H1 (cell line): ENCODE results near the gene MAPT. TPM values are rescaled to one million over a fixed set of nuclear protein-coding genes. Genes with fewer than 3 reads are reported as not detected.

ENCODE experiments used
- CTCF ChIA-PET: fragments of 300-600 bp; sonication (Branson Sonifier 250); formaldehyde crosslinking; loops from one replicate; lab custom pipeline; 2021; ENCODE audit not compliant: partially characterized antibody; lab: Charles Lee
- POLR2A ChIA-PET: fragments of 300-600 bp; sonication (Branson Sonifier 250); formaldehyde crosslinking; loops from one replicate; lab custom pipeline; 2021; ENCODE audit warnings: inconsistent platforms; ENCODE audit not compliant: partially characterized antibody; lab: Charles Lee
- DNase-seq, 2 experiments: peaks; one replicate each; pipeline versions ENCODE4 v3.0.0 to v3.0.0-alpha.2; 2010 to 2022; ENCODE audit warnings: low spot score in 2 of 2, low read depth in 1 of 2, mixed read lengths in 1 of 2
- FAIRE-seq: peaks from 2 replicates; lab custom pipeline; 2011; peaks lifted over from hg19 to GRCh38; lab: Jason Lieb, UNC
- H2AFZ ChIP-seq: 2 replicates; pipeline ENCODE4 v1.8.1; 2012; ENCODE audit warnings: low read length, inconsistent platforms
- H2AK5ac ChIP-seq: 2 replicates; pipeline ENCODE4 v1.6.1; 2013; ENCODE audit warnings: low read depth, low read length
- H2BK120ac ChIP-seq: replicated peaks from 2 replicates; pipeline ENCODE3; 2013; ENCODE audit warnings: low read depth, low read length, inconsistent platforms
- H2BK12ac ChIP-seq: 2 replicates; pipeline ENCODE4 v1.6.1; 2013; ENCODE audit warnings: low read depth, low read length
- H2BK15ac ChIP-seq: 2 replicates; pipeline ENCODE4 v1.6.1; 2013; ENCODE audit warnings: low read length
- H2BK20ac ChIP-seq: 2 replicates; pipeline ENCODE4 v1.6.1; 2013; ENCODE audit warnings: low read length
- H2BK5ac ChIP-seq: 2 replicates; pipeline ENCODE4 v1.6.1; 2013; ENCODE audit warnings: low read depth, low read length
- H3K14ac ChIP-seq: 2 replicates; pipeline ENCODE4 v1.6.1; 2013; ENCODE audit warnings: inconsistent platforms; ENCODE audit not compliant: insufficient read length
- H3K18ac ChIP-seq: 2 replicates; pipeline ENCODE4 v1.6.1; 2013; ENCODE audit warnings: low read length; ENCODE audit errors: extremely low read depth
- H3K23ac ChIP-seq: 2 replicates; pipeline ENCODE4 v1.6.1; 2013; ENCODE audit warnings: inconsistent platforms; ENCODE audit not compliant: insufficient read length
- H3K23me2 ChIP-seq: 2 replicates; pipeline ENCODE4 v1.6.1; 2013; ENCODE audit warnings: low read depth, low read length
- H3K27ac ChIP-seq: 2 replicates; pipeline ENCODE4 v1.6.1; 2011; ENCODE audit warnings: low read depth, low read length, inconsistent platforms
- H3K27me3 ChIP-seq, 4 experiments: replicated peaks in 1 of 4; 1 replicate in 1 of 4; 2 replicates in 3 of 4; pipeline versions ENCODE4 v1.6.1 to v1.8.1; 2011 to 2013; ENCODE audit warnings: low read length in 3 of 4, mild to moderate bottlenecking in 3 of 4, inconsistent platforms in 2 of 4, mixed read lengths in 2 of 4, moderate library complexity in 1 of 4; ENCODE audit not compliant: control insufficient read depth in 3 of 4, insufficient read depth in 3 of 4; ENCODE audit errors: extremely low read depth in 1 of 4
- H3K36me3 ChIP-seq, 4 experiments: 2 replicates each; pipeline versions ENCODE4 v1.6.1 to v1.8.1; 2011 to 2013; ENCODE audit warnings: mild to moderate bottlenecking in 4 of 4, low read length in 3 of 4, moderate library complexity in 2 of 4, control low read depth in 1 of 4, inconsistent platforms in 1 of 4; ENCODE audit not compliant: insufficient read depth in 4 of 4, control insufficient read depth in 2 of 4
- H3K4ac ChIP-seq: replicated peaks from 2 replicates; pipeline ENCODE3; 2013; ENCODE audit warnings: low read length, low read depth, mixed read lengths, inconsistent platforms; ENCODE audit not compliant: insufficient read length
- H3K4me1 ChIP-seq, 4 experiments: replicated peaks in 1 of 4; 1 replicate in 1 of 4; 2 replicates in 3 of 4; pipeline versions ENCODE4 v1.6.1 to v1.8.1; 2011 to 2013; ENCODE audit warnings: low read length in 3 of 4, inconsistent platforms in 2 of 4, mixed read lengths in 1 of 4; ENCODE audit not compliant: insufficient read depth in 4 of 4, control insufficient read depth in 3 of 4
- H3K4me2 ChIP-seq, 2 experiments: 2 replicates each; pipeline versions ENCODE4 v1.6.1 to v1.8.1; 2011 to 2013; ENCODE audit warnings: low read depth in 2 of 2, low read length in 2 of 2, control low read depth in 1 of 2, inconsistent platforms in 1 of 2, mild to moderate bottlenecking in 1 of 2; ENCODE audit not compliant: insufficient read depth in 1 of 2
- H3K4me3 ChIP-seq, 4 experiments: fragments of 200-600, 300-600 bp in 1 of 4; sonication (generic), shearing (Covaris generic), sonication (Bioruptor Twin) in 1 of 4; 2 replicates each; pipeline versions ENCODE4 v1.5.1 to v1.8.1; 2011 to 2016; ENCODE audit warnings: low read length in 4 of 4, low read depth in 3 of 4, control low read depth in 2 of 4, inconsistent platforms in 2 of 4, mild to moderate bottlenecking in 2 of 4, mixed read lengths in 1 of 4, moderate library complexity in 1 of 4; ENCODE audit not compliant: insufficient read depth in 2 of 4; ENCODE audit errors: extremely low read depth in 1 of 4
- H3K56ac ChIP-seq: replicated peaks from 2 replicates; pipeline ENCODE3; 2013; ENCODE audit warnings: low read depth, mild to moderate bottlenecking, mixed read lengths, low read length, inconsistent platforms; ENCODE audit not compliant: insufficient read length
- H3K79me1 ChIP-seq: 2 replicates; pipeline ENCODE4 v1.6.1; 2013; ENCODE audit warnings: low read depth, low read length, control low read depth
- H3K79me2 ChIP-seq, 2 experiments: 2 replicates each; pipeline versions ENCODE4 v1.6.1 to v1.8.1; 2012 to 2013; ENCODE audit warnings: low read length in 2 of 2, mild to moderate bottlenecking in 2 of 2, inconsistent platforms in 1 of 2; ENCODE audit not compliant: insufficient read depth in 2 of 2, control insufficient read depth in 1 of 2
- H3K9ac ChIP-seq, 4 experiments: replicated peaks in 1 of 4; 1 replicate in 1 of 4; 2 replicates in 3 of 4; pipeline versions ENCODE4 v1.6.1 to v1.8.1; 2011 to 2013; ENCODE audit warnings: low read depth in 3 of 4, low read length in 3 of 4, control low read depth in 2 of 4, mild to moderate bottlenecking in 2 of 4, moderate library complexity in 2 of 4, inconsistent platforms in 1 of 4; ENCODE audit errors: extremely low read depth in 1 of 4
- H3K9me3 ChIP-seq, 2 experiments: 2 replicates each; pipeline versions ENCODE4 v1.6.1 to v1.8.1; 2012 to 2013; ENCODE audit warnings: mild to moderate bottlenecking in 2 of 2, moderate library complexity in 2 of 2, control low read depth in 1 of 2, inconsistent platforms in 1 of 2, low read depth in 1 of 2, low read length in 1 of 2, mixed read lengths in 1 of 2; ENCODE audit not compliant: insufficient read depth in 2 of 2
- H4K20me1 ChIP-seq, 2 experiments: replicated peaks in 1 of 2; 2 replicates each; pipeline versions ENCODE3 to v1.8.1; 2011 to 2013; ENCODE audit warnings: inconsistent platforms in 2 of 2, low read length in 2 of 2, mild to moderate bottlenecking in 1 of 2; ENCODE audit not compliant: insufficient read depth in 2 of 2, control insufficient read depth in 1 of 2
- H4K5ac ChIP-seq: 2 replicates; pipeline ENCODE4 v1.6.1; 2013; ENCODE audit warnings: low read length, low read depth, mixed read lengths, inconsistent platforms; ENCODE audit not compliant: insufficient read length
- H4K8ac ChIP-seq: 2 replicates; pipeline ENCODE4 v1.8.0; 2013; ENCODE audit warnings: mild to moderate bottlenecking, moderate library complexity, low read length, inconsistent platforms; ENCODE audit not compliant: insufficient read depth; ENCODE audit errors: extremely low read depth
- H4K91ac ChIP-seq: replicated peaks from 2 replicates; pipeline ENCODE3; 2013; ENCODE audit warnings: low read length, mixed read lengths, inconsistent platforms; ENCODE audit not compliant: insufficient read length
- ASH2L ChIP-seq: fragments of 200-600, 300-600 bp; sonication (generic); IDR thresholded peaks from one replicate; pipeline ENCODE4 v1.7.1; 2017; ENCODE audit warnings: low read length
- BRCA1 ChIP-seq: IDR thresholded peaks from 2 replicates; pipeline ENCODE4 v1.6.1; 2012; ENCODE audit warnings: low read depth, low read length, improper control_type of control experiment
- E2F6 ChIP-seq: IDR thresholded peaks from 2 replicates; pipeline ENCODE4 v1.6.1; 2012; ENCODE audit warnings: inconsistent platforms
- GABPA ChIP-seq: IDR thresholded peaks from 2 replicates; pipeline ENCODE4 v1.6.1; 2011; ENCODE audit warnings: mild to moderate bottlenecking, low read length, moderate library complexity, borderline replicate concordance; ENCODE audit not compliant: insufficient read depth
- KDM5A ChIP-seq: fragments of 200-600 bp; IDR thresholded peaks from 2 replicates; pipeline ENCODE4 v1.7.1; 2012; ENCODE audit warnings: mild to moderate bottlenecking, low read length, inconsistent platforms, mixed read lengths
- POLR2AphosphoS5 ChIP-seq: IDR thresholded peaks from 2 replicates; pipeline ENCODE4 v1.6.1; 2011; ENCODE audit warnings: low read depth, low read length
- SAP30 ChIP-seq: fragments of 300-600 bp; sonication (generic); IDR thresholded peaks from 2 replicates; pipeline ENCODE4 v1.7.1; 2012; ENCODE audit warnings: low read length, moderate library complexity, mild to moderate bottlenecking, inconsistent platforms; ENCODE audit not compliant: insufficient read depth, insufficient replicate concordance
- SIRT6 ChIP-seq: IDR thresholded peaks from one replicate; pipeline ENCODE4 v1.7.1; 2012; ENCODE audit warnings: low read length, inconsistent platforms
- USF2 ChIP-seq: IDR thresholded peaks from 2 replicates; pipeline ENCODE4 v1.6.1; 2011; ENCODE audit warnings: low read length, improper control_type of control experiment
- WGBS, 2 experiments: shearing (Covaris generic) in 1 of 2; methylation state at CpG; one replicate each; pipeline versions ENCODE4 v1.1.6 to v1.1.7; 2013 to 2015; ENCODE audit warnings: low lambda C conversion rate in 2 of 2, mixed read lengths in 2 of 2, inconsistent platforms in 1 of 2, low coverage in 1 of 2, missing lambda C conversion rate in 1 of 2; ENCODE audit not compliant: insufficient replicate concordance in 2 of 2, insufficient coverage in 1 of 2, insufficient read length in 1 of 2; ENCODE audit errors: extremely low coverage in 1 of 2, missing lambda C conversion rate in 1 of 2; 5-methylcytosine and 5-hydroxymethylcytosine counted together
- polyA plus RNA-seq, 7 experiments: library from polyadenylated mRNA; depleted of rRNA in 3 of 7; stranded (reverse) in 5 of 7; unstranded in 2 of 7; fragments of >200 nt in 5 of 7; fragments of 200-250 nt in 2 of 7; gene quantifications; 1 replicate in 5 of 7; 2 replicates in 1 of 7; 4 replicates in 1 of 7; pipeline versions ENCODE4 v1.2.1 to v1.2.3, GENCODE V29; 2011 to 2013; ENCODE audit warnings: missing spikeins in 2 of 7, mixed read lengths in 2 of 7
- total RNA-seq: library from RNA; stranded (reverse); fragmentation: NEBNext Ultra II Directional; extraction: Animal tissue kit (Norgen Biotek cat#: 25700); gene quantifications from 2 replicates; pipeline ENCODE4 v1.2.1, GENCODE V29; 2021

The MAPT gene
- total and polyA plus RNA-seq, 2 of the 8 experiments (the other 6 are each of a cell fraction or from before 2014, with no cell fraction given): 0.54 to 1.7 TPM

GRCh38 chr17:45981306-45981705 is 87.0 kb downstream of the MAPT start:
- FAIRE-seq: no peak

More at GRCh38 chr17:45981306-45981705, 87.0 kb downstream of the MAPT start:
- no peak overlapping the region for H3K4me3 ChIP-seq
- H3K27ac ChIP-seq: no peak overlapping the region
- 86% methylated on average over 7 of the region's 7 CpGs; no CpG with 5 or more reads in 1 of the 2 experiments for WGBS, 2 experiments
- no peaks in the 10 kb centered on the region for H4K20me1 ChIP-seq
- no peaks in the 10 kb centered on the region for H3K36me3 ChIP-seq
- no peak overlapping the region for H3K9ac ChIP-seq
- no peaks in the 10 kb centered on the region for H3K23me2 ChIP-seq
- H4K8ac ChIP-seq: no peak overlapping the region
- CTCF ChIA-PET: interaction anchor here (2.5 to 2.6 kb wide), 2 partner anchors 10 kb away, joined by 11 to 14 read pairs; no protein-coding TSS in a partner anchor
- no peak overlapping the region for H3K23ac ChIP-seq
- H2BK120ac ChIP-seq: no peak overlapping the region
- H2BK15ac ChIP-seq: no peak overlapping the region
- peak overlapping the region; percentile 3; the same call in 1 of the 2 replicates for H2BK12ac ChIP-seq
- H3K14ac ChIP-seq: no peak overlapping the region
- no peak overlapping the region for H2BK5ac ChIP-seq
- H2BK20ac ChIP-seq: no peak overlapping the region
- DNase-seq: no peak
- TF ChIP-seq SAP30 (no peak), BRCA1 (no peak), SIRT6 (no peak), E2F6 (no peak), POLR2AphosphoS5 (no peak), USF2 (no peak), GABPA (no peak), KDM5A (no peak), ASH2L (no peak)
- H4K5ac ChIP-seq: no peak overlapping the region
- H3K18ac ChIP-seq: no peak overlapping the region
- H3K9me3 ChIP-seq: no peaks in the 10 kb centered on the region
- H4K91ac ChIP-seq: no peak overlapping the region
- H2AFZ ChIP-seq: no peak overlapping the region
- POLR2A ChIA-PET: interaction anchor here (0.6 kb wide), 1 partner anchor 108 kb away, joined by 3 read pairs; no protein-coding TSS in a partner anchor
- H3K56ac ChIP-seq: no peak overlapping the region
- no peak overlapping the region for H2AK5ac ChIP-seq
- H3K27me3 ChIP-seq: no peaks in the 10 kb centered on the region; a peak in 1 of 7 replicates
- peaks cover 0 to 10% (median 5%) of the 10 kb centered on the region in 4 experiments; a peak in 4 of 7 replicates for H3K4me1 ChIP-seq
- H3K79me2 ChIP-seq: no peaks in the 10 kb centered on the region
- no peak overlapping the region for H3K4ac ChIP-seq
- no peaks in the 10 kb centered on the region for H3K79me1 ChIP-seq
- no peak overlapping the region for H3K4me2 ChIP-seq
